H9 (cell line): ENCODE results near the gene TMEM123. TPM values are rescaled to one million over a fixed set of nuclear protein-coding genes. Genes with fewer than 3 reads are reported as not detected.

Experiments
- DNase-seq: peaks from one replicate; pipeline ENCODE4 v3.0.0-alpha.2; 2017
- H2AFZ ChIP-seq: one replicate; pipeline ENCODE4 v1.6.1; 2013; ENCODE audit warnings: mild to moderate bottlenecking, low read length, control low read depth, moderate library complexity
- H2AK5ac ChIP-seq: 2 replicates; pipeline ENCODE4 v1.6.1; 2013; ENCODE audit warnings: low read length, control low read depth, mixed read lengths; ENCODE audit not compliant: insufficient read length
- H2BK120ac ChIP-seq: one replicate; pipeline ENCODE4 v1.6.1; 2013; ENCODE audit warnings: low read depth, mild to moderate bottlenecking, low read length, control low read depth, inconsistent platforms; ENCODE audit not compliant: poor library complexity, severe bottlenecking
- H2BK12ac ChIP-seq: 2 replicates; pipeline ENCODE4 v1.6.1; 2013; ENCODE audit warnings: low read length, control low read depth, mixed read lengths, low read depth; ENCODE audit not compliant: insufficient read length
- H2BK15ac ChIP-seq: 2 replicates; pipeline ENCODE4 v1.6.1; 2013; ENCODE audit warnings: low read depth, low read length, control low read depth
- H2BK20ac ChIP-seq: one replicate; pipeline ENCODE4 v1.6.1; 2013; ENCODE audit warnings: low read depth, mild to moderate bottlenecking, low read length, control low read depth, inconsistent platforms; ENCODE audit not compliant: poor library complexity, severe bottlenecking
- H2BK5ac ChIP-seq: 2 replicates; pipeline ENCODE4 v1.6.1; 2013; ENCODE audit warnings: low read length, control low read depth, mixed read lengths; ENCODE audit not compliant: insufficient read length
- H3K14ac ChIP-seq: 2 replicates; pipeline ENCODE4 v1.6.1; 2013; ENCODE audit warnings: low read length, control low read depth; ENCODE audit not compliant: insufficient read depth
- H3K18ac ChIP-seq: 2 replicates; pipeline ENCODE4 v1.6.1; 2013; ENCODE audit warnings: low read depth, mild to moderate bottlenecking, mixed read lengths, low read length, control low read depth; ENCODE audit not compliant: insufficient read length
- H3K23ac ChIP-seq: 2 replicates; pipeline ENCODE4 v1.6.1; 2013; ENCODE audit warnings: low read length, control low read depth, mixed read lengths, low read depth; ENCODE audit not compliant: insufficient read length
- H3K23me2 ChIP-seq: 2 replicates; pipeline ENCODE4 v1.6.1; 2013; ENCODE audit warnings: low read depth, mild to moderate bottlenecking, mixed read lengths, low read length, control low read depth; ENCODE audit not compliant: insufficient read length, poor library complexity, severe bottlenecking
- H3K27ac ChIP-seq: 2 replicates; pipeline ENCODE4 v1.5.1; 2013; ENCODE audit warnings: low read length, control low read depth, mixed read lengths, low read depth; ENCODE audit not compliant: insufficient read length
- H3K27me3 ChIP-seq: 2 replicates; pipeline ENCODE4 v1.6.1; 2013; ENCODE audit warnings: low read length, control low read depth, inconsistent platforms; ENCODE audit not compliant: insufficient read depth
- H3K4ac ChIP-seq: 2 replicates; pipeline ENCODE4 v1.6.1; 2013; ENCODE audit warnings: low read depth, mild to moderate bottlenecking, control low read depth, inconsistent platforms, low read length, moderate library complexity
- H3K4me1 ChIP-seq: 2 replicates; pipeline ENCODE4 v1.6.1; 2013; ENCODE audit warnings: low read length, control low read depth, inconsistent platforms; ENCODE audit not compliant: insufficient read depth
- H3K4me2 ChIP-seq: 2 replicates; pipeline ENCODE4 v1.6.1; 2013; ENCODE audit warnings: low read length, control low read depth, mixed read lengths; ENCODE audit not compliant: insufficient read length, insufficient read depth
- H3K56ac ChIP-seq: 2 replicates; pipeline ENCODE4 v1.6.1; 2013; ENCODE audit warnings: low read depth, mild to moderate bottlenecking, mixed read lengths, low read length, control low read depth; ENCODE audit not compliant: insufficient read length
- H3K79me1 ChIP-seq: 2 replicates; pipeline ENCODE4 v1.6.1; 2013; ENCODE audit warnings: low read depth, mild to moderate bottlenecking, moderate library complexity, low read length, control low read depth, inconsistent platforms; ENCODE audit not compliant: insufficient read depth, poor library complexity, severe bottlenecking
- H3K79me2 ChIP-seq: 2 replicates; pipeline ENCODE4 v1.6.1; 2013; ENCODE audit warnings: low read length, control low read depth, inconsistent platforms; ENCODE audit not compliant: insufficient read depth
- H3K9ac ChIP-seq: 2 replicates; pipeline ENCODE4 v1.6.1; 2013; ENCODE audit warnings: low read length, control low read depth, mixed read lengths; ENCODE audit not compliant: insufficient read length; ENCODE audit errors: extremely low read depth
- H3K9me3 ChIP-seq: one replicate; pipeline ENCODE4 v1.6.1; 2013; ENCODE audit warnings: low read depth, low read length, inconsistent platforms; ENCODE audit not compliant: control insufficient read depth
- H3T11ph ChIP-seq: one replicate; pipeline ENCODE4 v1.6.1; 2013; ENCODE audit warnings: mild to moderate bottlenecking, low read length, control low read depth, inconsistent platforms
- H4K20me1 ChIP-seq: one replicate; pipeline ENCODE4 v1.6.1; 2013; ENCODE audit not compliant: control insufficient read depth, insufficient read length, insufficient read depth
- H4K5ac ChIP-seq: 2 replicates; pipeline ENCODE4 v1.6.1; 2013; ENCODE audit warnings: low read depth, mild to moderate bottlenecking, mixed read lengths, low read length, control low read depth; ENCODE audit not compliant: insufficient read length
- H4K8ac ChIP-seq: replicated peaks from 2 replicates; pipeline ENCODE4 v1.6.1; 2013; ENCODE audit warnings: low read length, control low read depth, mixed read lengths, low read depth; ENCODE audit not compliant: insufficient read length
- H4K91ac ChIP-seq: 2 replicates; pipeline ENCODE4 v1.6.1; 2013; ENCODE audit warnings: low read depth, mild to moderate bottlenecking, moderate library complexity, mixed read lengths, low read length, control low read depth; ENCODE audit not compliant: insufficient read length
- H3K27ac Mint-ChIP-seq, 3 experiments: 2 replicates in 2 of 3; 3 replicates in 1 of 3; pipeline ENCODE4 v1.8.0; 2020 to 2021; ENCODE audit warnings: mixed read lengths in 3 of 3, mild to moderate bottlenecking in 1 of 3, moderate library complexity in 1 of 3
- H3K27me3 Mint-ChIP-seq: 2 replicates; pipeline ENCODE4 v1.8.0; 2021; ENCODE audit warnings: low read depth, mild to moderate bottlenecking, moderate library complexity, mixed read lengths
- H3K36me3 Mint-ChIP-seq, 3 experiments: 2 replicates in 2 of 3; 3 replicates in 1 of 3; pipeline ENCODE4 v1.8.0; 2020 to 2021; ENCODE audit warnings: low read depth in 3 of 3, mixed read lengths in 3 of 3; ENCODE audit not compliant: insufficient read depth in 1 of 3
- H3K4me1 Mint-ChIP-seq, 2 experiments: 2 replicates each; pipeline ENCODE4 v1.8.0; 2020; ENCODE audit warnings: mixed read lengths in 2 of 2
- H3K4me3 Mint-ChIP-seq, 2 experiments: 2 replicates in 1 of 2; 3 replicates in 1 of 2; pipeline ENCODE4 v1.8.0; 2020 to 2021; ENCODE audit warnings: mild to moderate bottlenecking in 2 of 2, mixed read lengths in 2 of 2, moderate library complexity in 1 of 2
- H3K9me3 Mint-ChIP-seq, 2 experiments: 2 replicates in 1 of 2; 3 replicates in 1 of 2; pipeline ENCODE4 v1.8.0; 2020; ENCODE audit warnings: mild to moderate bottlenecking in 2 of 2, mixed read lengths in 2 of 2, moderate library complexity in 1 of 2
- WGBS: extraction: QIAGEN DNeasy Blood & Tissue Kit; methylation state at CpG from one replicate; pipeline ENCODE4 v1.1.7; 2013; ENCODE audit warnings: missing lambda C conversion rate, low lambda C conversion rate, mixed read lengths; ENCODE audit not compliant: insufficient read length; ENCODE audit errors: extremely low coverage; 5-methylcytosine and 5-hydroxymethylcytosine counted together
- total RNA-seq: library from RNA; stranded (reverse); gene quantifications from 2 replicates; pipeline ENCODE4 v1.2.1, GENCODE V29; 2021
- TF ChIP-seq, protein P1 (sequence below): fragments of 200-600 bp; sonication (generic); conservative IDR thresholded peaks from 3 replicates; pipeline ENCODE4 v1.8.0; 2021; ENCODE audit warnings: antibody characterized with exemption, mild to moderate bottlenecking

Gene TMEM123
- total RNA-seq, 1 experiment from 2014 or later = 76.7 TPM

DNA sequence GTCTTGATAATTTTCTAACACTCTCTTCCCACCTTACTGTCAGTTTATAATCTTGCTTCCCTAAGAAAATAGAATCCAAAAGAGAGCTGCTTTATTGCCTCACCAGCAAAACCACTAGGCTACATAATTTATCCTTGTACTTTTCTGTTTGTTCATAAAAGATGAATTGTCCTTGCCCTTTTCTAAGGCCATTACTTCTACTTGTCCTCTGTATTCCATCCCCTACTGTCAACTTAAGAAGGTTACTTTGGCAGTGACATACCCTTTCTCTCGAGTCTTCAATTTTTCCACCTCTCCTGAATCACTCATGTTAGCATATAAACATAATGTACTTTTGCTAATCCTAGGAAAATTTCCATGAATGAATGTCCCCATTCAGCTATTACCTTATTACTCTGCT, 87.6 kb downstream of the TMEM123 start:
- no peak overlapping the region for H3K23ac ChIP-seq
- H4K91ac ChIP-seq = no peak overlapping the region
- no peak overlapping the region for H2BK12ac ChIP-seq
- TF ChIP-seq, protein P1, sequence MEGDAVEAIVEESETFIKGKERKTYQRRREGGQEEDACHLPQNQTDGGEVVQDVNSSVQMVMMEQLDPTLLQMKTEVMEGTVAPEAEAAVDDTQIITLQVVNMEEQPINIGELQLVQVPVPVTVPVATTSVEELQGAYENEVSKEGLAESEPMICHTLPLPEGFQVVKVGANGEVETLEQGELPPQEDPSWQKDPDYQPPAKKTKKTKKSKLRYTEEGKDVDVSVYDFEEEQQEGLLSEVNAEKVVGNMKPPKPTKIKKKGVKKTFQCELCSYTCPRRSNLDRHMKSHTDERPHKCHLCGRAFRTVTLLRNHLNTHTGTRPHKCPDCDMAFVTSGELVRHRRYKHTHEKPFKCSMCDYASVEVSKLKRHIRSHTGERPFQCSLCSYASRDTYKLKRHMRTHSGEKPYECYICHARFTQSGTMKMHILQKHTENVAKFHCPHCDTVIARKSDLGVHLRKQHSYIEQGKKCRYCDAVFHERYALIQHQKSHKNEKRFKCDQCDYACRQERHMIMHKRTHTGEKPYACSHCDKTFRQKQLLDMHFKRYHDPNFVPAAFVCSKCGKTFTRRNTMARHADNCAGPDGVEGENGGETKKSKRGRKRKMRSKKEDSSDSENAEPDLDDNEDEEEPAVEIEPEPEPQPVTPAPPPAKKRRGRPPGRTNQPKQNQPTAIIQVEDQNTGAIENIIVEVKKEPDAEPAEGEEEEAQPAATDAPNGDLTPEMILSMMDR = no peak
- no peaks in the 10 kb centered on the region for H4K20me1 ChIP-seq
- no peaks in the 10 kb centered on the region for H3K9me3 ChIP-seq
- no peaks in the 10 kb centered on the region for H3K4me1 ChIP-seq
- H3K27ac ChIP-seq = no peak overlapping the region
- WGBS = no CpG with 5 or more reads among the region's 1 CpG
- H2AK5ac ChIP-seq = no peak overlapping the region
- H2BK15ac ChIP-seq = no peak overlapping the region
- H3K27me3 Mint-ChIP-seq = no peaks in the 10 kb centered on the region
- H3K4me2 ChIP-seq = no peak overlapping the region
- no peak overlapping the region for H2BK20ac ChIP-seq
- no peak overlapping the region for H3K14ac ChIP-seq
- H2BK120ac ChIP-seq = no peak overlapping the region
- no peaks in the 10 kb centered on the region for H3K79me2 ChIP-seq
- no peaks in the 10 kb centered on the region for H3K27me3 ChIP-seq
- no peak overlapping the region for H3K18ac ChIP-seq
- no peak overlapping the region for H3K9ac ChIP-seq
- H4K8ac ChIP-seq = no peak overlapping the region
- H3K4me3 Mint-ChIP-seq = no peak overlapping the region
- H2BK5ac ChIP-seq = no peak overlapping the region
- H3T11ph ChIP-seq = no peak overlapping the region
- H3K27ac Mint-ChIP-seq = peak overlapping the region in 1 of 3 experiments; percentile 14; a peak in 1 of 7 replicates
- no peak overlapping the region for H2AFZ ChIP-seq
- H4K5ac ChIP-seq = no peak overlapping the region
- H3K9me3 Mint-ChIP-seq = no peaks in the 10 kb centered on the region
- H3K4me1 Mint-ChIP-seq = 0 out of 4 replicates have a peak, but pooled peaks cover 0 to 6% of the 10 kb centered on the region in 2 experiments
- peaks cover 23 to 74% (median 73%) of the 10 kb centered on the region in 3 experiments; a peak in 6 of 7 replicates for H3K36me3 Mint-ChIP-seq
- H3K4ac ChIP-seq = no peak overlapping the region
- no peak for DNase-seq
- H3K23me2 ChIP-seq = no peaks in the 10 kb centered on the region
- H3K79me1 ChIP-seq = no peaks in the 10 kb centered on the region
- no peak overlapping the region for H3K56ac ChIP-seq
